Memory B cell (primary cell): ENCODE results near the gene TNFRSF11A.

Source experiments
- ATAC-seq: fragments of 150-1000 bp; cut with Tn5 transposase; 2 replicates; pipeline ENCODE4 v1.10.0; 2021; ENCODE audit warnings: low read depth, mild to moderate bottlenecking, moderate library complexity
- DNase-seq, 2 donors: peaks; one replicate each; pipeline ENCODE4 v3.0.0; 2022; ENCODE audit warnings: low spot score in 2 of 2
- H3K27ac Mint-ChIP-seq: one replicate; pipeline ENCODE4 v1.8.0; 2022; ENCODE audit warnings: mild to moderate bottlenecking, moderate library complexity, mixed read lengths
- H3K27me3 Mint-ChIP-seq: one replicate; pipeline ENCODE4 v1.8.0; 2022; ENCODE audit warnings: mixed read lengths
- H3K36me3 Mint-ChIP-seq: one replicate; pipeline ENCODE4 v1.8.0; 2022; ENCODE audit warnings: mild to moderate bottlenecking, mixed read lengths
- H3K4me1 Mint-ChIP-seq: one replicate; pipeline ENCODE4 v1.8.0; 2022; ENCODE audit warnings: mixed read lengths
- H3K4me3 Mint-ChIP-seq: one replicate; pipeline ENCODE4 v1.8.0; 2022; ENCODE audit warnings: mild to moderate bottlenecking, moderate library complexity, mixed read lengths
- H3K9me3 Mint-ChIP-seq: one replicate; pipeline ENCODE4 v1.8.0; 2022; ENCODE audit warnings: mixed read lengths

TNFRSF11A gene

DNA sequence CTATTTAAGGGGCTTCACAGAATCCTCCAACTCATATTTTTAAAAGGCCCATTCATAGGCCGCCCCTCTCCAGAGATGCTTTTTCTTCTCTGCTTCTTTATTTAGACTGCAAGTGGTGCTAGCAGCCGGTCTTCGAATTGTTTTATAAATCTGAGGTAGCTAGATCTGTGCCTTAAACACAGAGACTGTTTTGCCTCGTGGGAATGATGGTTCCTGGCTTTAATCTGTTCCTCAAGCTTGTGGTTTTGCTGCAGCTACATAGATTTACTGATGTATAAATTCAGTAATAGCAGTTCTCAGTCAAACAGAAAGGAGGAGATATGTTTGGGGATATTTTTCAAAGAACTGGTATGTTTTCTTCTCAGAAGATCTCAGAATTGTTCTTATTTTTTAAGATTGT lies 45.3 kb downstream of the TNFRSF11A start:
- H3K9me3 Mint-ChIP-seq, result no peaks in the 10 kb centered on the region
- no peak overlapping the region for H3K4me3 Mint-ChIP-seq
- H3K36me3 Mint-ChIP-seq, result no peaks in the 10 kb centered on the region

DNA sequence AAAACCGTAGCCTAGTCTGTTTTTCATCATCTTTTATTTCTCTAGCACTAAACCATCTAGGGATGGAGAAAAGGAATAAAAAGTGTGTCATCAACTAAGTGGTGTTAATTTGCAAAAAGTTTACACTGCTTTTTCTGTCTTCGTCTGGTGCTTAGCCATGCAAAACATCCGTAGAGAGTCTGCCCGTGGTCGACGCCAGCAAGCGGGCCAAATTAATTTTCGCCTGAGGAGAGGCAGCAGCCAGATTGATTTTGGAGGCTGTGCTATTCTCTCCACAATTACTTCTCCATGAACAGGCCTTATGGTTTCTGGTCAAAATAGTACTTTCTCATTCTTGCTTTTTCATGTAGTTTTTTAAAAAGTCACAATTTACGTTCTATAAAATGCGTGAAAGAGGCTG lies 46.3 kb downstream of the TNFRSF11A start:
- H3K27ac Mint-ChIP-seq, result no peak overlapping the region
- no peak for ATAC-seq

More for the DNA sequence above, 45.3 kb downstream of the TNFRSF11A start:
- DNase-seq (no peak), ATAC-seq (no peak)
- Mint-ChIP-seq H3K27me3 (peaks cover 2% of the 10 kb centered on the region), H3K27ac (no peak overlapping the region), H3K4me1 (peaks cover 7% of the 10 kb centered on the region)

DNA sequence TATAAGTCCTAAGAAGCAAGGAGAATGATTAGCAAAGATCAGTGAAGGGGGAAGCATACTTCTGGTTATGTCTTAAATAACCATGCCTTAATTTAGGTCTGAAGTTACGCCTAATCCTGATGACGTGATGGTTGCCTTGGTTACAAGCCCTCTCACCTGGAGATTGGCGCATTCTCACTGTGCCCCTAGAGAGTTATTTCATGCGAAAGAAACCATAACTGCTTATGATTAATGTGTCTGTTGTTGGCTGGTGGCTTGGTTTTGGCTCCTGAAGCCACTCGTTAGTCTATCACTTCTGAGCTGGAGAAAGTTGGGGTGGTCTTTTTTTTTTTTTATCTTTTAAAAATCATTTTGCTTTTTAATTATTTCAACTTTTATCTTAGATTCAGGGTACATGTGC lies 47.0 kb downstream of the TNFRSF11A start:
- Mint-ChIP-seq H3K36me3 (no peaks in the 10 kb centered on the region), H3K4me3 (no peak overlapping the region), H3K9me3 (no peaks in the 10 kb centered on the region), H3K4me1 (peaks cover 7% of the 10 kb centered on the region), H3K27ac (no peak overlapping the region), H3K27me3 (peaks cover 2% of the 10 kb centered on the region)
- ATAC-seq (peak; percentile 46), DNase-seq (no peak)

More for the DNA sequence above, 46.3 kb downstream of the TNFRSF11A start:
- H3K36me3 Mint-ChIP-seq, result no peaks in the 10 kb centered on the region
- no peak for DNase-seq
- H3K4me3 Mint-ChIP-seq, result no peak overlapping the region
- no peaks in the 10 kb centered on the region for H3K9me3 Mint-ChIP-seq
- H3K27me3 Mint-ChIP-seq, result peaks cover 2% of the 10 kb centered on the region
- peaks cover 7% of the 10 kb centered on the region for H3K4me1 Mint-ChIP-seq

DNA sequence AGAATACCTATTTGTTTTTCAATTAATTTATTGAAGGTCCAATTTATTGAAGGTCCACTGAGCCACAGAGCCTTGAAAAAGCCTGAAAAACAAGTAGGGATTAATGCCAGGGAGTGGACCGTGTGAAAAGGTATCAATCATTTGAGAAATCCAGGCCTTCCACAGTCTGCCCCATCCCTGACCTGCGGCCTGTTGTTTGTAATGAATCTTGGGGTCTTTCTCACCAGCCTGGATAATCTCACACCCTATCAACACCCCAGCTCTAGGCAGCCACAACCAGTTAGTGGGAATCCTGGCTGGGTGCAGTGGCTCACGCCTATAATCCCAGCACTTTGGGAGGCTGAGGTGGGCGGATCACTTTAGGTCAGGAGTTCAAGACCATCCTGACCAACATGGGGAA lies 47.8 kb downstream of the TNFRSF11A start:
- H3K4me1 Mint-ChIP-seq, result peaks cover 7% of the 10 kb centered on the region
- DNase-seq (no peak), ATAC-seq (no peak)
- H3K36me3 Mint-ChIP-seq, result no peaks in the 10 kb centered on the region
- no peak overlapping the region for H3K4me3 Mint-ChIP-seq
- H3K27me3 Mint-ChIP-seq, result peaks cover 2% of the 10 kb centered on the region
- H3K9me3 Mint-ChIP-seq, result no peaks in the 10 kb centered on the region
- H3K27ac Mint-ChIP-seq, result no peak overlapping the region

DNA sequence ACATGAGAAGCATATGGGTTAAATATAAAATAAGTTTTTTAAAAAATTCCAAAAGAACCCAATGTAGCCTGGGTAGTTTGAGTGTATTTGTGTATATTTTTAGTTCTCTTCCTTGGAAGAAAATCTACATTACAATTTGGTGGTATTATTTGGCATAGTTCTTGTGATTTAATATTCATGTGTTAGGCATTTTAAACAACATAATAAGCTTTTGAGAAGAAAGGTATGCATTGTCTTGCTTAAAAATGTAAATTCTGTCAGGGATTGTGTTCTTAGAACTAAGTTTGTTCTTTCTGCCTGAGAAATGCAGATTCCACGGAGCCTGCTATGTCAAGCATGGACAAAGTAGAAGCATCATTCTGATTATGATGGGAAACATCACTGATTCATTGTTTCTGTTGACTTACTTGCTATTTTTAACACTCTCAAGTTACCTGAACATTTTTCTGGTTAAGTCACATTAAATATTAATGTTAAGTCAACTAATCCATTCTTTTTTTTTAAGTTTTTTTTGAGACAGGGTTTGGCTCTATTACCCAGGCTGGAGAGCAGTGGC lies 49.4 kb downstream of the TNFRSF11A start:
- no peak for ATAC-seq
- Mint-ChIP-seq H3K4me1 (peaks cover 7% of the 10 kb centered on the region), H3K27ac (no peak overlapping the region), H3K36me3 (no peaks in the 10 kb centered on the region), H3K27me3 (peaks cover 2% of the 10 kb centered on the region), H3K9me3 (no peaks in the 10 kb centered on the region), H3K4me3 (no peak overlapping the region)
- DNase-seq, result no peak

DNA sequence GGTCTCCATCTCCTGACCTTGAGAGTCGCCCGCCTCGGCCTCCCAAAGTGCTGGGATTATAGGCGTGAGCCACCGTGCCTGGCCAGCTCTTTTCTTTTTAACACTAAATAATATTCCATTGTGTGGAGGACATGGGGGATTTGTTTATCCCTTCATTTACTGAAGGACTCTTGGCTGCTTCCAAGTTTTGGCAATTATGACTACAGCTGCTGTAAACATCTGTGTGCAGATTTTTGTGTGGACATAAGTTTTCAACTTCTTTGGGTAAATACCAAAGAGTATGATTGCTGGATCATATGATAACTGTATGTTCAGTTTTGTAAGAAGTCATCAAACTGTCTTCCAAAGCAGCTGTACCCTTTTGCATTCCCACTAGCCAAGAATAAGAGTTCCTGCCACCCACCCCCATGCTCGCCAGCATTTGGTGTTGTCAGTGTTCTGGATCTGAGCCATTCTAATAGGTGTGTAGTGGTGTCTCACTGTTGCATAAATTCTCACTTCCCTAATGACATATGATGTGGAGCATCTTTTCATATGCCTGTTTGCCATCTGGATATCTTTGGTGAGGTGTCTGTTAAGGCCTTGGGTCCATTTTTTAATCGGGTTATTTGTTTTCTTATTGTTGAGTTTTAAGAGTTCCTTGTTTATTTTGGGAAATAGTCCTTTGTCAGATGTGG lies 52.2 kb downstream of the TNFRSF11A start:
- DNase-seq (no peak), ATAC-seq (no peak)
- Mint-ChIP-seq H3K27me3 (peaks cover 2% of the 10 kb centered on the region), H3K4me1 (peaks cover 4% of the 10 kb centered on the region), H3K27ac (no peak overlapping the region), H3K9me3 (no peaks in the 10 kb centered on the region), H3K4me3 (no peak overlapping the region), H3K36me3 (no peaks in the 10 kb centered on the region)

DNA sequence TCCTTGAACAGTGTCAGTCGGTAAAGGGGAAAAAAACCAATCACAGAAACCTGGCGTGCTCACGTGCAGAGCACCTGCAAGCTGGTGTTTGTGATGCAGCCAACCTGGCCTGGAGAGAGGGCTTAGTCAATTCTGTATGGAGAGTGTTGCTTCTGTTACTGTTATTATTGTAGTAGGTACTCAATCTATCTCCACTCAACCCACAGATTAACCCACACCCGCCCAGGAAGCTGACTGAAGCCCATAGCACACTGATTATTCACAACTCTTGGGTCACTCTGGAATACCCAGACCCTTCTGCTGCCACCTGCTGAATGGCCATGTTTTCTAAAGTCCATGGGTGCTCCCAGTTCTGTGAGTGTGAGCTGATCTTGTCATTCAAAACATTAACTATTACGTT lies 53.9 kb downstream of the TNFRSF11A start:
- ATAC-seq, result no peak
- no peak overlapping the region for H3K4me3 Mint-ChIP-seq
- no peak for DNase-seq
- H3K36me3 Mint-ChIP-seq, result no peaks in the 10 kb centered on the region
- H3K4me1 Mint-ChIP-seq, result no peaks in the 10 kb centered on the region
- peaks cover 10% of the 10 kb centered on the region for H3K27me3 Mint-ChIP-seq
- peaks cover 3% of the 10 kb centered on the region for H3K9me3 Mint-ChIP-seq
- H3K27ac Mint-ChIP-seq, result no peak overlapping the region

DNA sequence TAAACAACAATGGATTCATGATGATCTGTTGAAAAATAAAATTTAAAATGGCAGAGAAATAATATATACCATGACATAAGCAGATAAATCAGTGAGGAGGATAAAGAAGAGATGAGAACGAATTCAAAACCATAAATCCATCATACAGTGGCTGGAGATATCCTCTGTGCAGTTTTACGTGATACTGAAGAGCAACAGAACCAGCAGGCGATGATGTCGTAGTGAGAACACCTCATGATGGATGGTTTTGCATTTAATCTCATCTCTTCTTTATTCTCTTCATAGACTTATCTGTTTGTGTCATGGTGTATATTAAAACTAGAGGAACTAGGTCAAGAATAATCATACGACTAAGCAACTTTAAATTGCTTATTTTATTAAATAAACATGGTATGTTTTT lies 56.3 kb downstream of the TNFRSF11A start:
- no peaks in the 10 kb centered on the region for H3K4me1 Mint-ChIP-seq
- no peaks in the 10 kb centered on the region for H3K36me3 Mint-ChIP-seq
- DNase-seq (no peak), ATAC-seq (no peak)
- no peak overlapping the region for H3K4me3 Mint-ChIP-seq
- H3K27ac Mint-ChIP-seq, result no peak overlapping the region
- H3K27me3 Mint-ChIP-seq, result peaks cover 10% of the 10 kb centered on the region
- peaks cover 3% of the 10 kb centered on the region for H3K9me3 Mint-ChIP-seq

DNA sequence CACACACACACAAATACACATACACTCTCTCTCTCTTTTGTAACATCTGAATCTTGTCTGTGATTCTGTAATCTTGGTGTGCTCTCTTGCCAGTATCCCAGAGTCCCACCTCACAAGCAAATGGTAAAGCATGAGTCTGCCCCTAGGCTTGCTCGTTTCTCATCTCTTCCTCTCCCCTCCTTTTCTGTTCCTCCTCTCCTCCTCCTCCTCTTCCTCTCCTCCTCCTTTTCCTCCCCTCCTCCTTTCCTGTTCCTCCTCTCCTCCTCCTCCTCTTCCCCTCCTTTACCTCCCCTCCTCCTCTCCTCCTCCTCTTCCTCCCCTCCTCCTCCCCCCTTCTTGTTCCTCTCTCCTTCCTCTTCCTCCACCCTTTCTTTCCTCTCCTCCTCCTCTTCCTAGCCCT lies 59.0 kb downstream of the TNFRSF11A start:
- Mint-ChIP-seq H3K4me3 (peak overlapping the region; percentile 15), H3K27ac (no peak overlapping the region), H3K9me3 (peaks cover 3% of the 10 kb centered on the region), H3K36me3 (no peaks in the 10 kb centered on the region), H3K27me3 (peaks cover 10% of the 10 kb centered on the region), H3K4me1 (no peaks in the 10 kb centered on the region)
- ATAC-seq (no peak), DNase-seq (no peak)

DNA sequence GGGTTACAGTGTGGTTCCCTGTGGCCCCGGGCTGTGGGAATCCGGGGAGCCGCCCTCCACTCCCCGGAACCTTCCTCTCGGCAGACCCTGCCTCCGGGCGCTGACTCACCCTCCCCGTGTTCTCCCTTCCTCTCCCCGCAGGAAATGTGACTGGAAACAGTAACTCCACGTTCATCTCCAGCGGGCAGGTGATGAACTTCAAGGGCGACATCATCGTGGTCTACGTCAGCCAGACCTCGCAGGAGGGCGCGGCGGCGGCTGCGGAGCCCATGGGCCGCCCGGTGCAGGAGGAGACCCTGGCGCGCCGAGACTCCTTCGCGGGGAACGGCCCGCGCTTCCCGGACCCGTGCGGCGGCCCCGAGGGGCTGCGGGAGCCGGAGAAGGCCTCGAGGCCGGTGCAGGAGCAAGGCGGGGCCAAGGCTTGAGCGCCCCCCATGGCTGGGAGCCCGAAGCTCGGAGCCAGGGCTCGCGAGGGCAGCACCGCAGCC lies 59.5 kb downstream of the TNFRSF11A start:
- H3K27ac Mint-ChIP-seq, result no peak overlapping the region
- no peak for DNase-seq
- H3K9me3 Mint-ChIP-seq, result peaks cover 3% of the 10 kb centered on the region
- ATAC-seq, result no peak
- no peak overlapping the region for H3K4me3 Mint-ChIP-seq
- H3K4me1 Mint-ChIP-seq, result no peaks in the 10 kb centered on the region
- H3K36me3 Mint-ChIP-seq, result no peaks in the 10 kb centered on the region
- peaks cover 10% of the 10 kb centered on the region for H3K27me3 Mint-ChIP-seq

DNA sequence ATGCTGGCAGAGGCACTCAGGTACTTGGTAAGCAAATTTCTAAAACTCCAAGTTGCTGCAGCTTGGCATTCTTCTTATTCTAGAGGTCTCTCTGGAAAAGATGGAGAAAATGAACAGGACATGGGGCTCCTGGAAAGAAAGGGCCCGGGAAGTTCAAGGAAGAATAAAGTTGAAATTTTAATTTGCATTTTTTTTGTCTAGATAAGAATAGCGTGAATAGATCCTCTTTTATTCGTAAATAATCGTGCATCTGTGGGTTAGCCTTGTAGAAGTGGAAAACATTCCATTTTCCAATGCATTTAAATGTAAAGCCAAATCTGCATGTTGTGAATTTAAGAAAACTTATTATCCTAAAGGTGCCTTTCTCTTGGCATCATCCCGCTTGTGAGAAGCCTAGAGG lies 61.0 kb downstream of the TNFRSF11A start:
- Mint-ChIP-seq H3K4me3 (no peak overlapping the region), H3K27me3 (peaks cover 13% of the 10 kb centered on the region)

DNA sequence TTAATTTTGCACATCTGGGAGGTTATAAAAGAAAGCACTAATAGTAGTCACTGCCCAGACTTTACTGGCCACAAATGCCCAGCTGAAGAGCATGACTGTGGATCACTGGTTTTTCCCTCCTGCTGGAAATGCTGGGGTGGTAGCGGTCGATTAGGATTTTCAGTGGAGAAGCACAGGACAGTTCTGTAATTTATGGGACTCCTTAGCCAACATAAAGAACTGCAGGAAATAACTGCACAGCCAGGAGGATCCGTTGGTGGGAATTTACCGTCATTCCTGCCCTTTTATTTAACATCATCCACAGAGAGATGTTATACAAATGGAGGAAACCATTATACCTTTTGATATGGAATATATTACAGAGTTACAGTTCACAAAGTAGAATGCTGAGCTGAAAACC lies 61.5 kb downstream of the TNFRSF11A start:
- DNase-seq (no peak), ATAC-seq (no peak)
- Mint-ChIP-seq H3K27me3 (peaks cover 13% of the 10 kb centered on the region), H3K36me3 (peaks cover 1% of the 10 kb centered on the region), H3K4me3 (no peak overlapping the region), H3K9me3 (peaks cover 6% of the 10 kb centered on the region), H3K4me1 (no peaks in the 10 kb centered on the region), H3K27ac (no peak overlapping the region)

More for the DNA sequence above, 61.0 kb downstream of the TNFRSF11A start:
- Mint-ChIP-seq H3K27ac (no peak overlapping the region), H3K36me3 (peaks cover 1% of the 10 kb centered on the region), H3K9me3 (peaks cover 6% of the 10 kb centered on the region), H3K4me1 (no peaks in the 10 kb centered on the region)
- DNase-seq (no peak), ATAC-seq (no peak)

DNA sequence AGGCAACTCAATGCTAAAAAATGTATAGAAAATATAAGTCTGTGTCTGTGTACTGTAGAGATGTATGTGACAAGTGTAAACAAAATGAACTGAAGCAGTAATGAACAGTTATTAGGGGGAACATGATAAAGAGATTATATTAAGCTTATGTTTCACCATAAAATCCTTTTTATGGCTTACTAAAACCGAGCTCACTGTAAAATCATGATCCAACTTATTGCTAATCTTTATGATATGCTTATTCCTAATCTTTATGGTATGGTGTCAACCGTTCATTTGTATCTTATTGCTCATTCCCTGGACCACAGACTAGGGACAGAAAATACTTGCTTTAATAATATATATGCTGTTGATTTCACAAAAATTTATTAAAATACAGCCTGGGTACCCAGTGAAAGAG lies 62.1 kb downstream of the TNFRSF11A start:
- Mint-ChIP-seq H3K27ac (no peak overlapping the region), H3K4me1 (no peaks in the 10 kb centered on the region), H3K9me3 (peaks cover 6% of the 10 kb centered on the region), H3K4me3 (no peak overlapping the region), H3K27me3 (peaks cover 13% of the 10 kb centered on the region), H3K36me3 (peaks cover 1% of the 10 kb centered on the region)
- ATAC-seq (no peak), DNase-seq (no peak)

DNA sequence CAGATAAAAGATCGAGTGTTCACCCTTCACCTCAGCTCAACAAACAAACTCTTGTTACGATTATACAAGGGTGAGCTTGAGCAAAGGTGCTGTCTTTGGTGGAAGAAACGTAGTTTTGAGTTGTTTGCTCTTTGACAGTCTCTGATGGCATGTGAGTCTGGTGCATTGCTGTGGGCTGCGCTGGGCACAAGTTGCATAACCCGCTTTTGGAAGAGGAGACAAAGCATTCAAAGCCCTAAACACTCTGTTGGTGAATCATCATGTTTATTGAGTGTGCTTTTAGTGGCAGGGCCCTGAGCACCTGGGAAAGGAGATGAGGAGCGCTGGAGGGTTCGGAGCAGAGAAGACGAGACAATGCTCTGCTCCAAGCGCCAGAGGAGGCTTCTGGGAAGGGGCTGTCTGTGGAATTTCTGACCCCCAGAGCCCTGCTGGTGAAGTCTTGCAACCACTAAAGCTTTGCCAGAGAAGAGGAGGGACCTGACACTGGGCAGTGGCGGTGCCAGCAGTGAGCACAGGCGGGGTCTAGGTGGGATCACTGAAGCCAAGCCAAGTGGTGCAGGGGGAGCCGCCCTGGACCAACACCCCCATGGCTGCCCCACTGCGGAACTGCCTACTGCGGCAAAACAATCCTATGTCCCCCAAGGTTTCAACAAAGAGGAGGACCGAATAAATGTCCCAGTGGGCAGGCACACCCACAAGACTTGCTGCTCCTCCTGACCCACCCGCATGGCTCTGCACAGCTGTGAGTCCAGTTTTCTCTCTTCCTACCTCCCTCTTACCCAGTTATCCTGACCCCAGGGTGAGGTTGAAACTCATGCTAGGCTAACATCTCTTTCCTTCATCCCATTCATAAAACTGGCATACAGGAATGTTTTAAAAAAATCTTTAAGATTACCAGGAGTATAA lies 64.0 kb downstream of the TNFRSF11A start:
- Mint-ChIP-seq H3K27me3 (peaks cover 5% of the 10 kb centered on the region), H3K27ac (no peak overlapping the region), H3K36me3 (peaks cover 1% of the 10 kb centered on the region), H3K9me3 (peaks cover 3% of the 10 kb centered on the region), H3K4me3 (no peak overlapping the region), H3K4me1 (no peaks in the 10 kb centered on the region)
- ATAC-seq (no peak), DNase-seq (no peak)
